HL-60 (cell line): ENCODE data around the gene MKLN1.

ENCODE experiments used
- GABPA ChIP-seq: IDR thresholded peaks from 2 replicates; pipeline ENCODE4 v1.6.1; 2012; ENCODE audit warnings: low read depth
- POLR2AphosphoS5 ChIP-seq: IDR thresholded peaks from 2 replicates; pipeline ENCODE4 v1.6.1; 2012; ENCODE audit warnings: low read depth
- TF ChIP-seq, protein P1 (sequence below): IDR thresholded peaks from one replicate; pipeline ENCODE4 v1.5.1; 2011; ENCODE audit warnings: low read length, control low read depth, inconsistent platforms; ENCODE audit not compliant: insufficient read depth
- TF ChIP-seq, protein P2 (sequence below): IDR thresholded peaks from 2 replicates; pipeline ENCODE4 v1.6.1; 2012; ENCODE audit warnings: low read depth; ENCODE audit not compliant: insufficient replicate concordance

DNA sequence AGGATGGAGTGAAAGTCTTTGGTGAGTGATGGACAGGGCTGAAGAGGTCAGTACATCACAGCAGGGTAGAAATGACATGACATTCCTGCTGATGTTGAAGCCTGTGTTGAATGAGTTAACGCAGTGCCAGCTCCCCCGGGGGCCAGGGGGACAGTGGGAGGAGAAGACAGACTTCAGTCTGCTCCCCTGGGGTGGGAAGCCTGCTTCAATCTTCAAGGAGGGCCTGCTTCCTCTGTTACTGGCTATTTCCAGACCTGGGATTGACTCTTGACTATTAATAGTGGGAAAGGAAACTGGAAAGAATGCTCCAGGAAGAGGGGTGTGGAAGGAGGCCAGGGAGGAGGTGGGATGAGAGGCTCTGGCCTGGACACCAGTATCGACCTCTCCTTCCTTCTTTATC lies 201.5 kb downstream of the MKLN1 start:
- TF ChIP-seq, protein P1, sequence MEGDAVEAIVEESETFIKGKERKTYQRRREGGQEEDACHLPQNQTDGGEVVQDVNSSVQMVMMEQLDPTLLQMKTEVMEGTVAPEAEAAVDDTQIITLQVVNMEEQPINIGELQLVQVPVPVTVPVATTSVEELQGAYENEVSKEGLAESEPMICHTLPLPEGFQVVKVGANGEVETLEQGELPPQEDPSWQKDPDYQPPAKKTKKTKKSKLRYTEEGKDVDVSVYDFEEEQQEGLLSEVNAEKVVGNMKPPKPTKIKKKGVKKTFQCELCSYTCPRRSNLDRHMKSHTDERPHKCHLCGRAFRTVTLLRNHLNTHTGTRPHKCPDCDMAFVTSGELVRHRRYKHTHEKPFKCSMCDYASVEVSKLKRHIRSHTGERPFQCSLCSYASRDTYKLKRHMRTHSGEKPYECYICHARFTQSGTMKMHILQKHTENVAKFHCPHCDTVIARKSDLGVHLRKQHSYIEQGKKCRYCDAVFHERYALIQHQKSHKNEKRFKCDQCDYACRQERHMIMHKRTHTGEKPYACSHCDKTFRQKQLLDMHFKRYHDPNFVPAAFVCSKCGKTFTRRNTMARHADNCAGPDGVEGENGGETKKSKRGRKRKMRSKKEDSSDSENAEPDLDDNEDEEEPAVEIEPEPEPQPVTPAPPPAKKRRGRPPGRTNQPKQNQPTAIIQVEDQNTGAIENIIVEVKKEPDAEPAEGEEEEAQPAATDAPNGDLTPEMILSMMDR = no peak
- TF ChIP-seq, protein P2, sequence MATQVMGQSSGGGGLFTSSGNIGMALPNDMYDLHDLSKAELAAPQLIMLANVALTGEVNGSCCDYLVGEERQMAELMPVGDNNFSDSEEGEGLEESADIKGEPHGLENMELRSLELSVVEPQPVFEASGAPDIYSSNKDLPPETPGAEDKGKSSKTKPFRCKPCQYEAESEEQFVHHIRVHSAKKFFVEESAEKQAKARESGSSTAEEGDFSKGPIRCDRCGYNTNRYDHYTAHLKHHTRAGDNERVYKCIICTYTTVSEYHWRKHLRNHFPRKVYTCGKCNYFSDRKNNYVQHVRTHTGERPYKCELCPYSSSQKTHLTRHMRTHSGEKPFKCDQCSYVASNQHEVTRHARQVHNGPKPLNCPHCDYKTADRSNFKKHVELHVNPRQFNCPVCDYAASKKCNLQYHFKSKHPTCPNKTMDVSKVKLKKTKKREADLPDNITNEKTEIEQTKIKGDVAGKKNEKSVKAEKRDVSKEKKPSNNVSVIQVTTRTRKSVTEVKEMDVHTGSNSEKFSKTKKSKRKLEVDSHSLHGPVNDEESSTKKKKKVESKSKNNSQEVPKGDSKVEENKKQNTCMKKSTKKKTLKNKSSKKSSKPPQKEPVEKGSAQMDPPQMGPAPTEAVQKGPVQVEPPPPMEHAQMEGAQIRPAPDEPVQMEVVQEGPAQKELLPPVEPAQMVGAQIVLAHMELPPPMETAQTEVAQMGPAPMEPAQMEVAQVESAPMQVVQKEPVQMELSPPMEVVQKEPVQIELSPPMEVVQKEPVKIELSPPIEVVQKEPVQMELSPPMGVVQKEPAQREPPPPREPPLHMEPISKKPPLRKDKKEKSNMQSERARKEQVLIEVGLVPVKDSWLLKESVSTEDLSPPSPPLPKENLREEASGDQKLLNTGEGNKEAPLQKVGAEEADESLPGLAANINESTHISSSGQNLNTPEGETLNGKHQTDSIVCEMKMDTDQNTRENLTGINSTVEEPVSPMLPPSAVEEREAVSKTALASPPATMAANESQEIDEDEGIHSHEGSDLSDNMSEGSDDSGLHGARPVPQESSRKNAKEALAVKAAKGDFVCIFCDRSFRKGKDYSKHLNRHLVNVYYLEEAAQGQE = no peak
- TF ChIP-seq GABPA (no peak), POLR2AphosphoS5 (no peak)
